H1 (cell line): ENCODE results near the gene TMED10. TPM values are rescaled to one million over a fixed set of nuclear protein-coding genes. Genes with fewer than 3 reads are reported as not detected.

Source experiments
- GTF2F1 ChIP-seq: IDR thresholded peaks from 2 replicates; pipeline ENCODE4 v1.6.1; 2012; ENCODE audit warnings: low read depth, low read length, improper control_type of control experiment, borderline replicate concordance
- MAFK ChIP-seq: IDR thresholded peaks from 2 replicates; pipeline ENCODE4 v1.6.1; 2012; ENCODE audit warnings: low read depth, mild to moderate bottlenecking, improper control_type of control experiment, low read length
- SAP30 ChIP-seq: fragments of 300-600 bp; sonication (generic); IDR thresholded peaks from 2 replicates; pipeline ENCODE4 v1.7.1; 2012; ENCODE audit warnings: low read length, moderate library complexity, mild to moderate bottlenecking, inconsistent platforms; ENCODE audit not compliant: insufficient read depth, insufficient replicate concordance
- polyA plus RNA-seq, 7 experiments: library from polyadenylated mRNA; depleted of rRNA in 3 of 7; stranded (reverse) in 5 of 7; unstranded in 2 of 7; fragments of >200 nt in 5 of 7; fragments of 200-250 nt in 2 of 7; gene quantifications; 1 replicate in 5 of 7; 2 replicates in 1 of 7; 4 replicates in 1 of 7; pipeline versions ENCODE4 v1.2.1 to v1.2.3, GENCODE V29; 2011 to 2013; ENCODE audit warnings: missing spikeins in 2 of 7, mixed read lengths in 2 of 7
- total RNA-seq: library from RNA; stranded (reverse); fragmentation: NEBNext Ultra II Directional; extraction: Animal tissue kit (Norgen Biotek cat#: 25700); gene quantifications from 2 replicates; pipeline ENCODE4 v1.2.1, GENCODE V29; 2021

TMED10 gene
- total and polyA plus RNA-seq, 2 of the 8 experiments (the other 6 are each of a cell fraction or from before 2014, with no cell fraction given) = 218 to 250 TPM

DNA sequence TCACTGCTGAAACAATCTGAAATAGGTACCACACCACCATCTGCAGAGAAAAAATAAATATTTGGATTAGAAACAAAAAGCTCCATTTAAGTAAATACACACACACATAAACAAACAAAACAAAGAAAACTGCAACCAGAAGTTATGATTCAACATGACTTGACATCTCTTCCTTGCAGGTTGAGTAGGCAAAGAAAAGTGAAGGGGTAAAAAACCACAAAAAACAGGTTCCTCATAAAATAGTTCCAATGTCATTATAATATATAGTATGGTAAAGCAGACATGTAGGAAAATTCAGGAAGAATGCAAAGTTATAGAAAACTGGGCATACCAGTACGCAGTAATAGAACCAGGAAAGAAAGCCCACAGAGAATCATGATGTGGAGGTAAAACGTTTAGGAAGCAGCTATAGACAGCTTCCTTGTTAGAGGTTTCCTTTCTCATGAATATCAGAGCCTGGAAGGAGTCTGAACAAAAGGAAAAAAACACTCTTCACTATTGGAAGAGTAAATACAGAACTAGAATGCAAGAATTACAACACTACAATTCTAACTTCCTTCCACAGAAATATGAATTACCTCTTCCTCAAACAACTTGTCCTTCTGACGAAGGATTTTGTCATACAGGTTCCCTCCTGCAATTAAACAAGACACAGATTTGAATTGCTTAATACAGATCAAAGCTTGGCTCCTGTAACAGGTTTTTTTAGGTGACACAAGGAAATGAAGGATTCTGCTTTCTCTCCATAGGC, 55.7 kb downstream of the TMED10 start (continued):
- TF ChIP-seq GTF2F1 = no peak
- no peak for TF ChIP-seq MAFK
- no peak for TF ChIP-seq SAP30
